CD1c-positive myeloid dendritic cell (primary cell): Measurements from ENCODE around the gene ZC3H7B.

Experiments
- DNase-seq: peaks from one replicate; pipeline ENCODE4 v3.0.0-alpha.2; 2016; ENCODE audit errors: extremely low spot score

Gene ZC3H7B

GRCh38 chr22:41327124-41327523 is 25.8 kb downstream of the ZC3H7B start:
- no peak for DNase-seq

GRCh38 chr22:41330169-41330568 is 28.8 kb downstream of the ZC3H7B start:
- no peak for DNase-seq

- DNase-seq, result no peak
Measured at GRCh38 chr22:41332217-41332939, 31.1 kb downstream of the ZC3H7B start.

- DNase-seq, result no peak
Measured at GRCh38 chr22:41333806-41334205, 32.5 kb downstream of the ZC3H7B start.

GRCh38 chr22:41334215-41334614 is 32.9 kb downstream of the ZC3H7B start:
- no peak for DNase-seq

- DNase-seq, result peak; percentile 1
Measured at GRCh38 chr22:41334951-41335635, 33.8 kb downstream of the ZC3H7B start.

GRCh38 chr22:41338614-41339212 is 37.4 kb downstream of the ZC3H7B start:
- DNase-seq, result no peak

- DNase-seq, result no peak
Measured at GRCh38 chr22:41339823-41340222, 38.5 kb downstream of the ZC3H7B start.

- DNase-seq, result no peak
Measured at GRCh38 chr22:41340357-41340756, 39.0 kb downstream of the ZC3H7B start.

- no peak for DNase-seq
Measured at GRCh38 chr22:41341012-41341411, 39.7 kb downstream of the ZC3H7B start.

- no peak for DNase-seq
Measured at GRCh38 chr22:41341990-41342389, 40.7 kb downstream of the ZC3H7B start.

GRCh38 chr22:41343300-41343699 is 42.0 kb downstream of the ZC3H7B start:
- no peak for DNase-seq

- DNase-seq, result no peak
Measured at GRCh38 chr22:41343717-41344116, 42.4 kb downstream of the ZC3H7B start.

GRCh38 chr22:41344189-41344788 is 43.0 kb downstream of the ZC3H7B start:
- DNase-seq, result no peak

- DNase-seq, result no peak
Measured at GRCh38 chr22:41345807-41346335, 44.5 kb downstream of the ZC3H7B start.

GRCh38 chr22:41347066-41347859 is 45.9 kb downstream of the ZC3H7B start:
- DNase-seq, result no peak

- no peak for DNase-seq
Measured at GRCh38 chr22:41348964-41349484, 47.7 kb downstream of the ZC3H7B start.

GRCh38 chr22:41350087-41350486 is 48.8 kb downstream of the ZC3H7B start:
- DNase-seq, result no peak

GRCh38 chr22:41351011-41351410 is 49.7 kb downstream of the ZC3H7B start:
- no peak for DNase-seq

- no peak for DNase-seq
Measured at GRCh38 chr22:41352058-41352457, 50.7 kb downstream of the ZC3H7B start.

GRCh38 chr22:41353862-41354575 is 52.7 kb downstream of the ZC3H7B start:
- DNase-seq, result no peak
